Activated T-helper 2 cell treated with anti-CD3 and anti-CD28 coated beads, Interferon-gamma antibody, Interleukin-2, Interleukin-4, amounts not matched to agents 10 μg/mL and 5 μg/mL and 100 μg/mL, durations not matched to agents 14 hours and 24 hours and 36 hours (primary cell): Measurements from ENCODE around the gene VAMP8. TPM values are rescaled to one million over a fixed set of nuclear protein-coding genes. Genes with fewer than 3 reads are reported as not detected.

ENCODE experiments used
- DNase-seq: peaks from one replicate; pipeline ENCODE4 v3.0.0; 2021; ENCODE audit warnings: low spot score
- H3K27ac Mint-ChIP-seq: one replicate; pipeline ENCODE4 v1.8.0; 2021; ENCODE audit warnings: mixed read lengths
- H3K27me3 Mint-ChIP-seq: one replicate; pipeline ENCODE4 v1.8.0; 2021; ENCODE audit warnings: low read depth, mixed read lengths
- H3K36me3 Mint-ChIP-seq: one replicate; pipeline ENCODE4 v1.8.0; 2021; ENCODE audit warnings: low read depth, mixed read lengths
- H3K4me1 Mint-ChIP-seq: one replicate; pipeline ENCODE4 v1.8.0; 2021; ENCODE audit warnings: low read depth, mixed read lengths
- H3K4me3 Mint-ChIP-seq: one replicate; pipeline ENCODE4 v1.8.0; 2021; ENCODE audit warnings: low read depth, mild to moderate bottlenecking, moderate library complexity, mixed read lengths
- H3K9me3 Mint-ChIP-seq: one replicate; pipeline ENCODE4 v1.8.0; 2021; ENCODE audit warnings: mixed read lengths
- intact Hi-C: fragments of 100-400 bp; cut with micrococcal nuclease; formaldehyde crosslinking; loops from one replicate; pipeline ENCODE4 v1.15.1; 2023
- total RNA-seq: library from RNA; stranded (reverse); gene quantifications from 2 replicates; pipeline ENCODE4 v1.2.3, GENCODE V29; 2022

The VAMP8 gene
- total RNA-seq, result 99.7 and 101 TPM in 2 replicates

DNA sequence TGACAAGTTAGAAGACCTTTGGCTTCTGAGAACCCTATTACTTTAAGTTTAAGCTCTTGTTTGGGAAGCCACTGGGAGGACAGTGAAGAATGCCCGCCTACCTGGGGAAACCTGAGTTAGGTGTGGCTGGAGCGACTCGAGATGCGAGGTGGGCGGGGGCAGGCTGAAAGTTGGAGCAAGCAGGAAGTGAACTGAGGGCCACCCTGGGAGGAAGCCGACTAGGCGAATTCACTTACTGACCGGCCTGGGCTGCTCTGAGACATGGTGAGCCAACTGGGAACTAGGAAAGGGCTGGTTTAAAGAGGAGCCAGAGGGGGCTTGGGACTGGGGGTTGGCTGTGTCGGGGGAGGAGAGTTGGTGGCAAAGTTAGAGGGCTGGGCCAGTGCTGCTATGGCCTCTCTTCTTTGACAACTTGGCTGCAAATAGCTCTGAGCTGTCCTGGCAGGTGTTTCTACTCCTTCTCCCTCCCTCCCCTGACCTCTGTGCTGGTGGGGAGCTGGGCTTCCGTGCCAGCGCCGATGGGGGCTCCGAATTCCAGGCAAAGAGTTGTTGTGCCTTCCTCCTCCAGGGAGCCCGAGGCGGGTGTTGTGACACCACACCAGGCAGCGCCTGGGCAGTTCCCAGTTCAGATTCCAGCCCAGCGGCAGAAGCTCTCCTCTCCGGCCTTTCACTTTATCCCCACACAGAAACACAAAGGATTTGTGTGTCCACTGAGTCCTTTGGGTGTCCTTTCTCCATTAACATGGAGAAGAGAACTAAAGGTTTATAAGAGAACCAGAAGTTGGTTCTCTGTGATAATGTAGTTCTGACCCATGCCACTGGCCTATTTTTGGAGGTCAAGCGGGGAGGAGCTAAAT lies at the start of gene VAMP8:
VAMP8 (plus strand) TSS at position 201 of the 857 bp plus-strand sequence; CDS start at position 262, 61 bp downstream.
- Mint-ChIP-seq H3K9me3 (no peaks in the 10 kb centered on the region), H3K4me1 (peaks cover 18% of the 10 kb centered on the region), H3K4me3 (peak within 1 kb of the TSS; percentile 89), H3K27me3 (peaks cover 2% of the 10 kb centered on the region), H3K27ac (peak within 1 kb of the TSS; percentile 80), H3K36me3 (peaks cover 25% of the 10 kb centered on the region)
- intact Hi-C loops, result loop anchor here (1.0 to 2.0 kb wide), 2 partner anchors 17 to 18 kb away; partner anchors contain the start of genes GGCX and RNF181
- peak; percentile 45 for DNase-seq

DNA sequence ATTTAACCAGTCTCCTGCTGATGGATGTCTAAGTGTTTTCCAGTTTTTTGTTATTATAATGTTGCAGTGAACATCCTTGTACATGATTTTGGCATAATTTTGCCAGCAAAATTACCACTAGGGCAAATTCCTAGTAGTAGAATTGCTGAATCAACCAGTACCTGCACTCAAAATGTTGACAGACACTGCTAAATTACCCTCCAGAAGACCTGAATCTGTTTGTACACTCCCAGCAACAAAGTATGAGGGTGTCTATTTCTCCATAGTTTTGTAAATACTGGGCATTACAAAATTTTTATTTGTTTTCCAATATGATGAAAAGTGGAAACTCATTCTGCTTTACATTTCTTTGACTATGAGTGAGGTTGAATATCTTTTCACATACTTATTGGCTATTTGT lies 49.6 kb upstream of the VAMP8 start:
- intact Hi-C loops, result no loop called here
- Mint-ChIP-seq H3K4me3 (no peak overlapping the region), H3K4me1 (peaks cover 9% of the 10 kb centered on the region), H3K27me3 (peaks cover 21% of the 10 kb centered on the region), H3K9me3 (no peaks in the 10 kb centered on the region), H3K27ac (no peak overlapping the region), H3K36me3 (no peaks in the 10 kb centered on the region)
- no peak for DNase-seq

DNA sequence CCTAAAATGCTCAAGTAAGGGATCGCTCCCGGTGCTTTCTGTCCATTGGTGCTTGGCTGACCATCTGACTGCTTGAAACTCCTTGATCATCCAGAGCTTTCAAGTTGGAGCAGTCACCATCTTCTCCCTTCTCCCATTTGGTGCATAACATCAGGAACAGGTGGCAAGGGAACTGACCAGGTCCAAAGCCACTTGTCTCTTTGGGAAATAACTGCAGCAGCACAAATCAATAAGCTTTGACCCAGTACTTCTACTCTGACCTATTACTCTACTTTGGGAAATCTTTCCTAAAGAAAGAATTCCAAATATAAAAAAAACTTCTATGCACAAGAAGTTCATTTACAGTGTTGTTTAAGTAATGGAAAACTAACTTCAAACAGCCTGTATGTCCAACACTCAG lies 49.0 kb upstream of the VAMP8 start:
- H3K36me3 Mint-ChIP-seq, result no peaks in the 10 kb centered on the region
- H3K27me3 Mint-ChIP-seq, result peaks cover 19% of the 10 kb centered on the region
- H3K27ac Mint-ChIP-seq, result no peak overlapping the region
- intact Hi-C loops, result no loop called here
- no peaks in the 10 kb centered on the region for H3K9me3 Mint-ChIP-seq
- peaks cover 9% of the 10 kb centered on the region for H3K4me1 Mint-ChIP-seq
- no peak overlapping the region for H3K4me3 Mint-ChIP-seq
- DNase-seq, result no peak

DNA sequence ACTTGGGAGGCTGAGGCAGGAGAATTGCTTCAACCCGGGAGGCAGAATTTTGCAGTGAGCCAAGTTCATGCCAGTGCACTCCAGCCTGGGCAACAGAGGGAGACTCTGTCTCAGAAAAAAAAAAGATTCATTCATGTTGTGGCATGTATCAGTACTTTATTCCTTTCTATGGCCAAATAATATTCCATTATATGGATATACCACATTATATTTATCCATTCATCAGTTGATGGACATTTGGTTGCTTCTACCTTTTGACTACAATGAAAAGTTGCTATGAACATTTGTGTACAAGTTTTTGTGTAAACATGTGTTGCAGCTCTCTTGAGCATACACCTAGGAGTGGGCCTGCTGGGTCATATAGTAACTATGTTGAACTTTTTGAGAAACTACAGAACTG lies 47.6 kb upstream of the VAMP8 start:
- intact Hi-C loops, result no loop called here
- H3K36me3 Mint-ChIP-seq, result no peaks in the 10 kb centered on the region
- H3K27me3 Mint-ChIP-seq, result peaks cover 19% of the 10 kb centered on the region
- H3K27ac Mint-ChIP-seq, result no peak overlapping the region
- peaks cover 2% of the 10 kb centered on the region for H3K4me1 Mint-ChIP-seq
- no peaks in the 10 kb centered on the region for H3K9me3 Mint-ChIP-seq
- no peak overlapping the region for H3K4me3 Mint-ChIP-seq
- DNase-seq, result no peak

DNA sequence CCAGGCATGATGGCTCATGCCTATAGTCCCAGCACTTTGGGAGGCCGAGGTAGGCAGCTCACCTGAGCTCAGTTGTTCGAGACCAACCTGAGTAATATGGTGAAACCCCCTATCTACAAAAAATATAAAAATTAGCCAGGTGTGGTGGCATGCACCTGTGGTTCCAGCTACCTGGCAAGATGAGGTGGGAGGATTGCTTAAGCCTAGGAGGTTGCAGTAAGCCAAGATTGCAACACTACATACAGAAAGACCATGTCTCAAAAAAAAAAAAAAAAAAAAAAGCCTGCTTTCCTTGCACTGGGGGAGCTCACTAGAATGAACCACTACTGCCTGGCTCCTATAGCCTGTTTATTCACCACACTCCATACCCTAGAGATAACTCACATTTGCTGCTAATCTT lies 45.8 kb upstream of the VAMP8 start:
- Mint-ChIP-seq H3K4me1 (peaks cover 8% of the 10 kb centered on the region), H3K27ac (no peak overlapping the region), H3K27me3 (peaks cover 18% of the 10 kb centered on the region), H3K9me3 (no peaks in the 10 kb centered on the region), H3K4me3 (no peak overlapping the region), H3K36me3 (peaks cover 3% of the 10 kb centered on the region)
- no peak for DNase-seq
- intact Hi-C loops, result no loop called here

DNA sequence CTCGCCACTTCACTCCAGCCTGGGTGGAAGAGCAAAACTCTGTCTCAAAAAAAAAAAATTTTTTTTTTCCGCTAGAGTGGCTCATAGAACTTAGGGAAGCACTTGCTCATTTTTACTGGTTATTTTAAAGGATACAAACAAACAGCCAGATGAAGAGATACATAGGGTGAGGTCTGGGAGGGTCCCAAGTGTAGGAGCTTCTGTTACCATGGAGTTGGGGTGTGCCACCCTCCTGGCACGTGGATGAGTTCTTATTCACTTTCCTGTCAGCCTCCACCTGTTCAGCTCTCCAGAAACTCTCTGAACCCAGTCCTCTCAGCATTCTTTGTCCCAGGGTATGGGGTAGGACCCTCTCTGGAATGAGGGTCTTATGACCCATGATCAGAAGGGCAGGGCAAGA lies 43.3 kb upstream of the VAMP8 start:
- Mint-ChIP-seq H3K36me3 (peaks cover 11% of the 10 kb centered on the region), H3K9me3 (no peaks in the 10 kb centered on the region), H3K4me1 (peaks cover 17% of the 10 kb centered on the region), H3K4me3 (no peak overlapping the region), H3K27me3 (peaks cover 2% of the 10 kb centered on the region), H3K27ac (no peak overlapping the region)
- intact Hi-C loops, result no loop called here
- no peak for DNase-seq

- Mint-ChIP-seq H3K36me3 (peaks cover 17% of the 10 kb centered on the region), H3K27me3 (no peaks in the 10 kb centered on the region), H3K4me3 (no peak overlapping the region), H3K27ac (no peak overlapping the region), H3K9me3 (no peaks in the 10 kb centered on the region), H3K4me1 (peaks cover 17% of the 10 kb centered on the region)
- DNase-seq, result no peak
- intact Hi-C loops, result loop anchor here (5.0 kb wide), 1 partner anchor 67 kb away; the partner anchor contains the start of gene TMEM150A
These were observed 42.5 kb upstream of the VAMP8 start for GRCh38 chr2:85534881-85535280.

- Mint-ChIP-seq H3K9me3 (no peaks in the 10 kb centered on the region), H3K4me3 (no peak overlapping the region), H3K36me3 (peaks cover 33% of the 10 kb centered on the region), H3K4me1 (peaks cover 24% of the 10 kb centered on the region), H3K27ac (no peak overlapping the region), H3K27me3 (no peaks in the 10 kb centered on the region)
- intact Hi-C loops, result loop anchor here (5.0 kb wide), 1 partner anchor 66 kb away; the partner anchor contains the start of gene TMEM150A
- DNase-seq, result no peak
These were observed 40.9 kb upstream of the VAMP8 start for GRCh38 chr2:85536479-85536878.

DNA sequence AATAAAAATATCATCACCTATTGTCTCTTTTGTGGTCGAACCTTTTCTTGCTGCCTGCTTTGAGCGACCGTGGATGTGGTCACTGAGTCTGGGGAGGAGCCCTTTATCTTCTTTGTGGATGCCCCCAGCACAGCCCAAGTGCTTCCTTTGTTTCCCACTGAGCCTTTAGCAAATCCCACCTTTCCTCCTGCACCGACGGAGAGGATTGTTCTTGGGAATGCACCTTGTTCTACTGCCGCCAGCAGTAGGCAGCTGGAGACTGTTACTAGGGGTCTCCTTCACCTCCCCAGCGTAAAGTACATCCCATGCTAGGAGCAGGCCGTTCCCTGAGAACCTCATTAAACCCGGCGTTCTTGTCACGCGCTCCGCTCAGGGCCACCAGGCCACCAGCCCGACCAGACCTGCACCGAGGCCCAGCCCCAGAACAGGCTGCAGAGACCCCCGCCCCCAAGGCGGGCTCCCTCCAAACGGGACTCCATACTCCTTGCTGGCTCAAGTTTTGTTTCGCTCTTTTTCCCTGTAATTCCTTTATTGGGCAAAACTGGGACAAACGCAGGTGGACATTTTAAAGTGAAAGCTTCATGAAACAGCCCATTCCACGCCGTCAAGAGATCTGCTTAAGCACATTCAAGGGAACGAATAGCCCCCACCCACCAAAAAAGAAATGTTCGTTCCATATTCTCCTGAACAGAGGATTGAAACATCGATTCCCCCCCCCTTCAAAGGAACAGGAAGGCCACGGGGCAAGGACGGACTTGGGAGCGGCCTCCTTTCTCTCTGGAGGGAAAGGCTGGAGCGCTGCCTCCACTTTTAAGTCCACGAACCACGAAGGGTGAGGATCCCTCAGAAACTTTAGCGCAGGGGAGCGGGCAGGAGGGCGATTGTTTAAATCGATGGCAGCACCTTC lies 39.5 kb upstream of the VAMP8 start:
- Mint-ChIP-seq H3K4me3 (peak overlapping the region; percentile 97), H3K4me1 (peaks cover 38% of the 10 kb centered on the region), H3K36me3 (peaks cover 47% of the 10 kb centered on the region), H3K27me3 (no peaks in the 10 kb centered on the region), H3K27ac (peak overlapping the region; percentile 97), H3K9me3 (no peaks in the 10 kb centered on the region)
- peak; percentile 28 for DNase-seq
- intact Hi-C loops, result loop anchor here (1.0 to 5.0 kb wide), 5 partner anchors 23 to 211 kb away; partner anchors contain the start of genes GGCX, TGOLN2 and TMEM150A

DNA sequence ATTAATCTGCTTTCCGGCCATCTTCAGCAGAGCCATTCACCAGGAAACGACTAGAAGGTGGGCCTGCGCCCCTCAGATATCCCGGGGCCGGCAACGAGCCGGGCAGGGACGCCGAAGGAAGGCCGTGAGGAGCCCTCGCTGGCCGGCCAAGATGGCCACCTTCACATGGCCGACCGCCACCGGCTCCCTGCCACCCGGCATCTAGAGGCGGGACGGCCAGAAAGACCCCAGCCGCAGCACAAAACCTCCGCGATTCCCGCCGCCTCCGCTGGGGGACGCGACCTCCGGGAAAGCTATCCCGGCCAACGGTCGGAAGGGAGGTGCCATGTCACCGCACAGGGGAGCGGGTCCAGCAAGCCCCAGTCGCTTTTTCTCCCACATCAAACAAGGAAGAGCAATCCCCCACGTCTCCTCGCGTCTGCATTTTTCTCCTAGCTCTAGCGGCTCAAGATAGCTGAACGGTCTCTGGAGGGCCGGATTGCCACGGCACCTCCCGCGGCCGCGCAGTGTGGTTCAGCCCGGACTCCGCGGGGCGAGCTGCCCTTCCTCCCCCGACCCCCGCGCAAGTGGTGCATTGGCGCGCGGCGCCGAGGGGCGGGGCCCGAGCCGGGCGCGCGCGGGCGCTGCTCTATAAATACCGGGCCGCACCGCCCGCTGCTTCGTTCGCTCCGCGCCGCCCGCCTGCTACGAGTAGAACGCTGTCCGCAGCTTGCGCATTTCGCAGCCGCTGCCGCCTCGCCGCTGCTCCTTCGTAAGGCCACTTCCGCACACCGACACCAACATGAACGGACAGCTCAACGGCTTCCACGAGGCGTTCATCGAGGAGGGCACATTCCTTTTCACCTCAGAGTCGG lies 38.7 kb upstream of the VAMP8 start, which contains the start of gene MAT2A:
MAT2A (plus strand) TSS at position 662 of the 854 bp plus-strand sequence; CDS start at position 782, 120 bp downstream.
- peak within 1 kb of the TSS; percentile 97 for H3K27ac Mint-ChIP-seq
- DNase-seq, result peak; percentile 85
- H3K9me3 Mint-ChIP-seq, result no peaks in the 10 kb centered on the region
- intact Hi-C loops, result loop anchor here (1.0 to 5.0 kb wide), 6 partner anchors 22 to 212 kb away; partner anchors contain the start of genes GGCX, SH2D6, TGOLN2 and TMEM150A
- peak within 1 kb of the TSS; percentile 97 for H3K4me3 Mint-ChIP-seq
- H3K36me3 Mint-ChIP-seq, result peaks cover 56% of the 10 kb centered on the region
- H3K4me1 Mint-ChIP-seq, result peaks cover 43% of the 10 kb centered on the region
- H3K27me3 Mint-ChIP-seq, result no peaks in the 10 kb centered on the region

DNA sequence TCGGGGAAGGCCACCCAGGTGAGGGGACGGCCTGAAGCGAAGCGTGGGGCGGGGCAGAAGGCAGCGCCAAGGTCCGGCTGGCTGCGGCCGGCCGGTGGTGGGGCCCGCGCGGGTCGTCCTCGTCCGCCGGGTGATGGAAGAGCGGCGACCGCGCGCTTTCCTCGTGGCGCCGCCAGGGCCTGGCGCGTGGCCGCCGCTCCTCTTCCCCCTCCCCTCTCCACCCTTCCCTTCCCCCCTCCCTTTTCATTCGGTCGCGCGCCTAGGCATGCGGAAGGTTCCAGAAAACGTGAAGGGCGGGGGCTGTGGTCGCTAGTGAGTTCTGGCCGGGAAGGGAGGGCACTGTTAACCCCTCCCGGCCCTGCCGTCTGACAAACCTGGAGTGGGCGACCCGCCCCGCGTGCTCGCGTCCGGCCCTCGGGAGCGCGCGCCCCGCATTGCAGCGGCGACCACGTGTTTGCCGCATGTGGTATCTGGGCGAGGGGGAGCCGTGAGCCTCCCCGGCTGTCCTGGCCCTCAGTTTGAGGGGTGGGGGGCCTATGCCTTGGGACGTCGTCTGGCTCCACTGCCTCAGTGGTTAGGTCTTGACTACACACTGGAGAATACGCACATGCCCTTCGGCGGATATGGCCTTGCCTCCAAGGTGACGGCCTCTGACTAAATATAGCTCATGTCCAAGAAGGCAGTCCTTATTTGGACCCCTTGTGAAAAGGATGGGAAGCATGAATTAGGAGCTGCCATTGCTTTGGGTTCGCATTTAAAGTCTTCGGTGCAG lies 37.8 kb upstream of the VAMP8 start:
- H3K9me3 Mint-ChIP-seq, result no peaks in the 10 kb centered on the region
- peaks cover 64% of the 10 kb centered on the region for H3K36me3 Mint-ChIP-seq
- peaks cover 49% of the 10 kb centered on the region for H3K4me1 Mint-ChIP-seq
- peak; percentile 75 for DNase-seq
- no peaks in the 10 kb centered on the region for H3K27me3 Mint-ChIP-seq
- peak overlapping the region; percentile 97 for H3K27ac Mint-ChIP-seq
- peak overlapping the region; percentile 97 for H3K4me3 Mint-ChIP-seq
- intact Hi-C loops, result loop anchor here (1.0 to 5.0 kb wide), 5 partner anchors 21 to 213 kb away; partner anchors contain the start of genes GGCX, SH2D6, TGOLN2 and TMEM150A
